ENCODE measurements around the gene ADAM21.
"Not testable (repeated sequence)": the region's sequence is repeated elsewhere in the genome, so short reads cannot be mapped to it uniquely, and the experiment has no call there.

Gene ADAM21

GRCh38 chr14:70477356-70478105 lies 25.6 kb downstream of the ADAM21 start:
- DNase-seq = not testable (repeated sequence)

- DNase-seq = no peak
These were observed 37.7 kb downstream of the ADAM21 start for GRCh38 chr14:70489579-70490200.

DNA sequence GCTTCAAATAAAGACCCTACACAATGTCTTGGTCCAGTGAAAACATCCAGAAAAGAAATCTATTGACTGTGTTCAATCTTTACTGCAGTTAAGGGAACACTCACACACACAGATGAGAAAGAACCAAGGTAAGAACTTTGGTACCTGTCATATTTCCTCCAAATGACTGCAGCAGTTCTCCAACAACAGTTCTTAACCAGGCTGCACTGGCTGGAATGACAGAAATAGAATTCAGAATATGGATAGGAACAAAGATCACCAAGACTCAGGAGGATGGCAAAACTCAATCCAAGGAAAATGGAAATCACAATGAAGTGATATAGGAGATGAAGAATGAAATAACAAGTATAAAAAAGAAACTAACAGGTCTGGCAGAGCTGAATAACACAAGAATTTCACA lies 46.2 kb downstream of the ADAM21 start:
- DNase-seq = no peak

Measured in NK-92 treated with Interleukin-12 subunit alpha and Interleukin-12 subunit beta, amount 100 ng/mL, for 24 hours (cell line).